HG03432 (cell line): Measurements from ENCODE around the gene OASL.

ENCODE experiments used
- ATAC-seq: cut with Tn5 transposase; IDR thresholded peaks from one replicate; pipeline ENCODE4 v1.9.1; 2021; ENCODE audit warnings: mild to moderate bottlenecking, moderate library complexity; ENCODE audit not compliant: unreplicated experiment

OASL gene

GRCh38 chr12:120970310-120970709 is 68.7 kb downstream of the OASL start:
- no peak for ATAC-seq
